SK-N-SH (cell line): ENCODE data around the gene PROSER3. TPM values are rescaled to one million over a fixed set of nuclear protein-coding genes. Genes with fewer than 3 reads are reported as not detected.

Experiments used
- polyA plus RNA-seq, 3 experiments: library from polyadenylated mRNA; depleted of rRNA; stranded (reverse); fragments of >200 nt; gene quantifications; 2 replicates each; pipeline ENCODE4 v1.2.3, GENCODE V29; 2012

Gene PROSER3
- polyA plus RNA-seq, 1 of the 3 experiments (the other 2 are of a cell fraction), result 12.5 TPM

Other genes starting within 250 kb of the PROSER3 start
- gene DMKN, start 244.5 kb upstream of the PROSER3 start, polyA plus RNA-seq (2012; rRNA removed), result not detected in 2 replicates
- gene SBSN, start 229.9 kb upstream of the PROSER3 start, polyA plus RNA-seq (2012; rRNA removed), result 0.16 and 0.25 TPM in 2 replicates
- gene GAPDHS, start 224.7 kb upstream of the PROSER3 start, polyA plus RNA-seq (2012; rRNA removed), result not detected in 2 replicates
- gene TMEM147, start 212.6 kb upstream of the PROSER3 start, polyA plus RNA-seq (2012; rRNA removed), result 201 and 202 TPM in 2 replicates
- gene ATP4A, start 194.5 kb upstream of the PROSER3 start, polyA plus RNA-seq (2012; rRNA removed), result not detected in 2 replicates
- not detected in 2 replicates for gene PMIS2, start 172.0 kb upstream of the PROSER3 start, polyA plus RNA-seq (2012; rRNA removed)
- gene HAUS5, start 145.4 kb upstream of the PROSER3 start, polyA plus RNA-seq (2012; rRNA removed), result 5.1 and 7.1 TPM in 2 replicates
- 48.5 and 69.9 TPM in 2 replicates for gene RBM42, start 129.1 kb upstream of the PROSER3 start, polyA plus RNA-seq (2012; rRNA removed)
- 0.84 and 1.6 TPM in 2 replicates for gene ETV2, start 116.4 kb upstream of the PROSER3 start, polyA plus RNA-seq (2012; rRNA removed)
- gene COX6B1, start 109.9 kb upstream of the PROSER3 start, polyA plus RNA-seq (2012; rRNA removed), result 826 and 889 TPM in 2 replicates
- 0.11 and 0.16 TPM in 2 replicates for gene UPK1A, start 91.7 kb upstream of the PROSER3 start, polyA plus RNA-seq (2012; rRNA removed)
- not detected in 2 replicates for gene ZBTB32, start 53.6 kb upstream of the PROSER3 start, polyA plus RNA-seq (2012; rRNA removed)
- 18.2 and 29.2 TPM in 2 replicates for gene KMT2B, start 40.2 kb upstream of the PROSER3 start, polyA plus RNA-seq (2012; rRNA removed)
- gene IGFLR1, start 15.7 kb upstream of the PROSER3 start, polyA plus RNA-seq (2012; rRNA removed), result 5.1 and 5.6 TPM in 2 replicates
- gene U2AF1L4, start 12.8 kb upstream of the PROSER3 start, polyA plus RNA-seq (2012; rRNA removed), result 25.9 and 29.4 TPM in 2 replicates
- gene PSENEN, start 12.5 kb upstream of the PROSER3 start, polyA plus RNA-seq (2012; rRNA removed), result 66.3 and 99.2 TPM in 2 replicates
- 21.1 and 25.2 TPM in 2 replicates for gene LIN37, start 9.6 kb upstream of the PROSER3 start, polyA plus RNA-seq (2012; rRNA removed)
- gene HSPB6, start 1.1 kb upstream of the PROSER3 start, polyA plus RNA-seq (2012; rRNA removed), result 0.10 and 0.43 TPM in 2 replicates
- gene ARHGAP33, start 17.4 kb downstream of the PROSER3 start, polyA plus RNA-seq (2012; rRNA removed), result 6.5 and 7.8 TPM in 2 replicates
- gene PRODH2, start 54.7 kb downstream of the PROSER3 start, polyA plus RNA-seq (2012; rRNA removed), result not detected in 2 replicates
- gene NPHS1, start 94.3 kb downstream of the PROSER3 start, polyA plus RNA-seq (2012; rRNA removed), result not detected in 2 replicates
- gene KIRREL2, start 98.7 kb downstream of the PROSER3 start, polyA plus RNA-seq (2012; rRNA removed), result 0.21 and 0.37 TPM in 2 replicates
- gene APLP1, start 110.4 kb downstream of the PROSER3 start, polyA plus RNA-seq (2012; rRNA removed), result 31.8 and 66.7 TPM in 2 replicates
- gene NFKBID, start 142.4 kb downstream of the PROSER3 start, polyA plus RNA-seq (2012; rRNA removed), result 5.5 and 11.4 TPM in 2 replicates
- 0.59 and 0.76 TPM in 2 replicates for gene HCST, start 144.4 kb downstream of the PROSER3 start, polyA plus RNA-seq (2012; rRNA removed)
- gene TYROBP, start 150.1 kb downstream of the PROSER3 start, polyA plus RNA-seq (2012; rRNA removed), result not detected in 2 replicates
- 2.1 and 5.4 TPM in 2 replicates for gene LRFN3, start 178.2 kb downstream of the PROSER3 start, polyA plus RNA-seq (2012; rRNA removed)
- gene SDHAF1, start 237.0 kb downstream of the PROSER3 start, polyA plus RNA-seq (2012; rRNA removed), result 22.5 and 25.3 TPM in 2 replicates